Breast epithelium (tissue), 3 donors: ENCODE results near the gene PCDHGB2.

ENCODE experiments used
- CTCF ChIP-seq, 3 donors: fragments of 450-650 bp; IDR thresholded peaks; one replicate each; pipeline ENCODE4 v1.5.1; 2016 to 2017; ENCODE audit warnings: antibody characterized with exemption in 3 of 3, mild to moderate bottlenecking in 3 of 3, moderate library complexity in 3 of 3
- POLR2A ChIP-seq: fragments of 450-650 bp; IDR thresholded peaks from one replicate; pipeline ENCODE4 v1.6.1; 2016; ENCODE audit warnings: antibody characterized with exemption, mild to moderate bottlenecking, moderate library complexity
- POLR2AphosphoS5 ChIP-seq, 3 donors: sonication (generic); formaldehyde crosslinking; IDR thresholded peaks; one replicate each; pipeline ENCODE4 v1.6.1; 2017; ENCODE audit warnings: antibody characterized with exemption in 3 of 3

- TF ChIP-seq CTCF (IDR thresholded peaks at IDR 0.05) (no peak), POLR2A (no peak), POLR2AphosphoS5 (IDR thresholded peaks at IDR 0.05) (no peak)
Measured at GRCh38 chr5:141369994-141370848, 10.4 kb downstream of the PCDHGB2 start, which contains the start of gene PCDHGB3.
